Effector CD4-positive, alpha-beta T cell (primary cell): ENCODE data around the gene CASD1.

ENCODE experiments used
- DNase-seq: peaks from one replicate; pipeline ENCODE4 v3.0.0-alpha.2; 2020

The CASD1 gene

GRCh38 chr7:94590526-94591162 is 81.0 kb downstream of the CASD1 start:
- DNase-seq, result no peak

- no peak for DNase-seq
Measured at GRCh38 chr7:94591176-94591575, 81.6 kb downstream of the CASD1 start.

GRCh38 chr7:94594882-94595281 is 85.3 kb downstream of the CASD1 start:
- DNase-seq, result no peak

- no peak for DNase-seq
Measured at GRCh38 chr7:94595717-94596116, 86.1 kb downstream of the CASD1 start.

- no peak for DNase-seq
Measured at GRCh38 chr7:94600267-94600666, 90.7 kb downstream of the CASD1 start.

GRCh38 chr7:94602181-94602580 is 92.6 kb downstream of the CASD1 start:
- no peak for DNase-seq

- no peak for DNase-seq
Measured at GRCh38 chr7:94605031-94605430, 95.4 kb downstream of the CASD1 start.
